ENCODE data around the gene SLC8A1.

SLC8A1 gene

GRCh38 chr2:40352703-40353099 lies 99.2 kb downstream of the SLC8A1 start:
- H3K9me3 ChIP-seq (ENCODE audit: control insufficient read depth in 5 of 5, low read length in 5 of 5), result no peaks in the 10 kb centered on the region
- H3K4me3 ChIP-seq (ENCODE audit: low read depth in 1 of 5, low read length in 5 of 5), result no peak overlapping the region
- no peaks in the 10 kb centered on the region for H3K27me3 ChIP-seq (ENCODE audit: control insufficient read depth in 5 of 5, insufficient read depth in 4 of 5, low read length in 5 of 5)
- no peaks in the 10 kb centered on the region for H3K36me3 ChIP-seq (ENCODE audit: control insufficient read depth in 5 of 5, insufficient read depth in 5 of 5, low read length in 5 of 5)
- H3K27ac ChIP-seq (ENCODE audit: low read depth, low read length), result peak overlapping the region; percentile 71
- peak overlapping the region in 1 of 5 donors; percentile 41 for H3K9ac ChIP-seq (ENCODE audit: low read length in 5 of 5)
- H3K4me1 ChIP-seq (ENCODE audit: control insufficient read depth in 5 of 5, insufficient read depth in 5 of 5, low read length in 5 of 5), result peaks cover 0 to 25% (median 17%) of the 10 kb centered on the region in 5 donors

DNA sequence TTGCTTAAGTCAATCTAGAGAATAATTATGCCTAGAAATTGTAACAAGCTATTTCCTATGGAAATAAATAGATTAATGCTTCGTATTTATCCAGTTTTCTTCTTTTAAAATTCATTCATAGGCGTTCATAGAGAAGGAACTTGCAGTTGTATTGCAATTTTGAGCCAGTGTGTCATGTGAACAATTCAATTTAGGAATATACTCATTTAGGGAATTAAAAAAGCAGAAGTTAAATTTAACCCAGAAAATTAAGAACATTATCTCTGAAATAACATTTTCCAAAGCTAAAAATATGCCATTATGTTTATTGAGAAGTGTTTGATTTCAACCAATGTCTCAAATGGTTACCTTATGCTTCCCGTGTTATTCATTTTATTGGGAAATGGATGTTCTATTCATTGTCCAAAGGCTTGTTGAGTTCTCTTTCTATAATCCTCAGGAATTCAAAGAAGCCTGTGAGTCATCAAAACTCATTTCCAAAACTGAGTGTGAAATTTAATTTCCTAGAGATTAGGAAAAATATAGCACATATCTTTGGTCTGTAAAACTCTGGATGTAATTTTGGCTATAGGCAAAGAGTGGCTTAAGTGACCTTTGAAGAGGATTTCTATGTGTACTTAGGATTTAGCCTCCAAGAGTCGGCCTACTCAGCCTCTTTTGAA lies 99.7 kb downstream of the SLC8A1 start:
- peaks cover 0 to 28% (median 18%) of the 10 kb centered on the region in 5 donors for H3K4me1 ChIP-seq (ENCODE audit: control insufficient read depth in 5 of 5, insufficient read depth in 5 of 5, low read length in 5 of 5)
- no peaks in the 10 kb centered on the region for H3K36me3 ChIP-seq (ENCODE audit: control insufficient read depth in 5 of 5, insufficient read depth in 5 of 5, low read length in 5 of 5)
- H3K27ac ChIP-seq (ENCODE audit: low read depth, low read length), result peak overlapping the region; percentile 71
- H3K9ac ChIP-seq (ENCODE audit: low read length in 5 of 5), result no peak overlapping the region
- no peaks in the 10 kb centered on the region for H3K9me3 ChIP-seq (ENCODE audit: control insufficient read depth in 5 of 5, low read length in 5 of 5)
- H3K27me3 ChIP-seq (ENCODE audit: control insufficient read depth in 5 of 5, insufficient read depth in 4 of 5, low read length in 5 of 5), result no peaks in the 10 kb centered on the region
- H3K4me3 ChIP-seq (ENCODE audit: low read depth in 1 of 5, low read length in 5 of 5), result no peak overlapping the region

DNA sequence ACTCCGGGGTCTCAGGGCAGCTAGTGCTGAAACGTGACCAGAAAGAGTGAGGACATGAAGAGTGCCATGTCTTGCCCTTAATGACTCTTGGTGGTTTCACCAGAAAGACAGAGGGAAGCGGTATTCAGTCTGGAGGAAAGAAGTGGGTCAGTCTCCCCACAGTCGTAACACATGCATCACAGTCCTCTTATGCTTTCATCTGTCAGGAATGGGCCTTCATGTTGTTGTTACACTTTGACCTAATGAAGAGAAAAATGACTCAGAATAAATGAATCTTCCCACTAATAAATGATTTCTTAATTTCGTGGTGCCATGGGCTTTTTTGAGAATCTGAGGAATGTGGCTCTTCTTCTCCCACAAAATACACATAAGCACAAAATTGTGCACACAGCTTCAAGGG lies 103.2 kb downstream of the SLC8A1 start:
- Histone ChIP-seq H3K4me1 (ENCODE audit: control insufficient read depth in 5 of 5, insufficient read depth in 5 of 5, low read length in 5 of 5) (peaks cover 0 to 42% (median 32%) of the 10 kb centered on the region in 5 donors), H3K27me3 (ENCODE audit: control insufficient read depth in 5 of 5, insufficient read depth in 4 of 5, low read length in 5 of 5) (no peaks in the 10 kb centered on the region), H3K36me3 (ENCODE audit: control insufficient read depth in 5 of 5, insufficient read depth in 5 of 5, low read length in 5 of 5) (no peaks in the 10 kb centered on the region), H3K4me3 (ENCODE audit: low read depth in 1 of 5, low read length in 5 of 5) (no peak overlapping the region), H3K9me3 (ENCODE audit: control insufficient read depth in 5 of 5, low read length in 5 of 5) (no peaks in the 10 kb centered on the region), H3K27ac (ENCODE audit: low read depth, low read length) (no peak overlapping the region), H3K9ac (ENCODE audit: low read length in 5 of 5) (no peak overlapping the region)

DNA sequence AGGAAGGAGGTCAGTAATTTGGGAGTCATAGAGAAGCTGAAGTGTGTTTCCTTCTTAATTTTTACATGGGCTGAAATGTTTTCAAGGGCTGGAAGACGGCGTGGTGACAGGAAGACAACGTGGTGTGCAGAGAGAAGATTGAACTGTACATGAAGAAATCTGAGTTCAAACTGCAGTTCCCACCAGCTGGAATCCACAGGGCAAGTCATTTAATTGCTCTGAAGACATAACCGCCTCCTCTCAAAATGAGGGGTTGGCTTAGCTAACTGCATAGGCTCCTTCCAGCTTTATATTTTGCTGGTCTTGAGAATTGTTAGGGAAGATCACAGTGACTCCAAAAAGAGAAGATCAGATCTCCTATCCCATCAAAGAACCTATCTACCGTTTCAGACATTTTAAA lies 103.9 kb downstream of the SLC8A1 start:
- Histone ChIP-seq H3K4me3 (ENCODE audit: low read depth in 1 of 5, low read length in 5 of 5) (no peak overlapping the region), H3K36me3 (ENCODE audit: control insufficient read depth in 5 of 5, insufficient read depth in 5 of 5, low read length in 5 of 5) (no peaks in the 10 kb centered on the region), H3K9ac (ENCODE audit: low read length in 5 of 5) (no peak overlapping the region), H3K9me3 (ENCODE audit: control insufficient read depth in 5 of 5, low read length in 5 of 5) (no peaks in the 10 kb centered on the region), H3K27ac (ENCODE audit: low read depth, low read length) (peak overlapping the region; percentile 75), H3K4me1 (ENCODE audit: control insufficient read depth in 5 of 5, insufficient read depth in 5 of 5, low read length in 5 of 5) (peaks cover 0 to 36% (median 25%) of the 10 kb centered on the region in 5 donors), H3K27me3 (ENCODE audit: control insufficient read depth in 5 of 5, insufficient read depth in 4 of 5, low read length in 5 of 5) (no peaks in the 10 kb centered on the region)

DNA sequence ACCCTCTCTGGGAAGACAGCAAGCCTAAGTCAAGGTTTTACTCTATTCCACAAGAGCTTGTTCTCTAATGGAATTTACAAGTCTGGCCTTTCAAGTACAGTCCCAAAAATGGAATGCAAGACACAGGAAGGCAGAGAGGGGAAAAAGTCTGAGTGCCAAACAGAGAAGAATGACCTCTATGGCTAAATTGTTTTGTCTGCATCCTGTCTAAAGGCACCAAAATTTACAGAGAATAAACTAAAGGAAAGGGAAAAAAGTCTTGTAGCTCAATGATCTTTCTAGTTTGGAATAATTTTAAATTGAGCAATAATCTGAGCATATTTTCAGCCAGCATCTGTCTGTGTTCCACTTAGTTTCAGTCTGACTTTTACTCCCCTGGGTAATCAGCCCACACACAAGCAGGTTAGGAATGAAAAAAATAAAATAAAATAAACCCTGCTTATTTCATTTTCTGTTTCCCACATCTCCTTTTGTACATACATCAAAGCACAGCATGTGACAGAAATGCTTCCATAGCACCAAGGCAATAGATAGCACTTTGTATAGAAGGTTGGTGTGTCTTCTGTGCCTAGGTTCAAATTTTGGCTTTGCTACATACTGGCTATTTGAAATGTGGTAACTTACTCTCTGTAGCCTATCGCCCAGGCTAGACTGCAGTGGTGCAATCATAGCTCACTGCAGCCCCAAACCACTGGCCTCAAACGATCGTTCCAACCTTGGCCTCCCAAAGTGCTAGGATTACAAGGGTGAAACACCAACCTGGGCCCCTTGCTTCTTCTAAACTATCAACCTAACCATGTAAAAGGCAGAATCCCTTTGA lies 105.1 kb downstream of the SLC8A1 start:
- peaks cover 0 to 30% (median 20%) of the 10 kb centered on the region in 5 donors for H3K4me1 ChIP-seq (ENCODE audit: control insufficient read depth in 5 of 5, insufficient read depth in 5 of 5, low read length in 5 of 5)
- H3K27ac ChIP-seq (ENCODE audit: low read depth, low read length), result peak overlapping the region; percentile 75

DNA sequence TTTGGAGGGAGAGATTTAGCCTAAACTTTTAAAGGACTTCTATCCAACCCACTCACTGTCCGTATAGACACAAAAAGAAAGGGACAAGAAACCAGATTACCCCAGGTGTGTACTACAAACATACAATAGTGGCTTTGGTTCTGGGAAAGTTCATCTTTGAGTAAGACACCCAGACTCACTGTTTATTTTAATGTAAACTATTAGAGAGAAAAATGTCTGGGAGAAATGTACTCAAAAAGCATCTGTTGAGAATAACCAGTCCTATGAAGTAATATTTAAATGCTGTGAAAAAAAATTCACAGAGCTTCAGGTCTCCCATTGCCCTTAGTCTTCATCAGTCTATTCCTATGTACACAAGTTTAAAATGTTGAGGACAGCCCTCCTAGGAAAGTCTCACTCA lies 107.5 kb downstream of the SLC8A1 start:
- H3K9ac ChIP-seq (ENCODE audit: low read length in 5 of 5), result no peak overlapping the region
- H3K4me3 ChIP-seq (ENCODE audit: low read depth in 1 of 5, low read length in 5 of 5), result no peak overlapping the region
- H3K27ac ChIP-seq (ENCODE audit: low read depth, low read length), result no peak overlapping the region
- peaks cover 0 to 29% (median 20%) of the 10 kb centered on the region in 5 donors for H3K4me1 ChIP-seq (ENCODE audit: control insufficient read depth in 5 of 5, insufficient read depth in 5 of 5, low read length in 5 of 5)
- H3K36me3 ChIP-seq (ENCODE audit: control insufficient read depth in 5 of 5, insufficient read depth in 5 of 5, low read length in 5 of 5), result no peaks in the 10 kb centered on the region
- no peaks in the 10 kb centered on the region for H3K9me3 ChIP-seq (ENCODE audit: control insufficient read depth in 5 of 5, low read length in 5 of 5)
- no peaks in the 10 kb centered on the region for H3K27me3 ChIP-seq (ENCODE audit: control insufficient read depth in 5 of 5, insufficient read depth in 4 of 5, low read length in 5 of 5)

More for the DNA sequence above, 105.1 kb downstream of the SLC8A1 start:
- Histone ChIP-seq H3K36me3 (ENCODE audit: control insufficient read depth in 5 of 5, insufficient read depth in 5 of 5, low read length in 5 of 5) (no peaks in the 10 kb centered on the region), H3K4me3 (ENCODE audit: low read depth in 1 of 5, low read length in 5 of 5) (no peak overlapping the region), H3K9me3 (ENCODE audit: control insufficient read depth in 5 of 5, low read length in 5 of 5) (no peaks in the 10 kb centered on the region), H3K27me3 (ENCODE audit: control insufficient read depth in 5 of 5, insufficient read depth in 4 of 5, low read length in 5 of 5) (no peaks in the 10 kb centered on the region), H3K9ac (ENCODE audit: low read length in 5 of 5) (peak overlapping the region in 2 of 5 donors; percentile 17 to 51)

GRCh38 chr2:40343902-40344301 lies 108.0 kb downstream of the SLC8A1 start:
- H3K9me3 ChIP-seq (ENCODE audit: control insufficient read depth in 5 of 5, low read length in 5 of 5), result no peaks in the 10 kb centered on the region
- H3K4me3 ChIP-seq (ENCODE audit: low read depth in 1 of 5, low read length in 5 of 5), result no peak overlapping the region
- no peak overlapping the region for H3K9ac ChIP-seq (ENCODE audit: low read length in 5 of 5)
- no peaks in the 10 kb centered on the region for H3K36me3 ChIP-seq (ENCODE audit: control insufficient read depth in 5 of 5, insufficient read depth in 5 of 5, low read length in 5 of 5)
- H3K27me3 ChIP-seq (ENCODE audit: control insufficient read depth in 5 of 5, insufficient read depth in 4 of 5, low read length in 5 of 5), result no peaks in the 10 kb centered on the region
- no peak overlapping the region for H3K27ac ChIP-seq (ENCODE audit: low read depth, low read length)
- H3K4me1 ChIP-seq (ENCODE audit: control insufficient read depth in 5 of 5, insufficient read depth in 5 of 5, low read length in 5 of 5), result peaks cover 0 to 28% (median 20%) of the 10 kb centered on the region in 5 donors

DNA sequence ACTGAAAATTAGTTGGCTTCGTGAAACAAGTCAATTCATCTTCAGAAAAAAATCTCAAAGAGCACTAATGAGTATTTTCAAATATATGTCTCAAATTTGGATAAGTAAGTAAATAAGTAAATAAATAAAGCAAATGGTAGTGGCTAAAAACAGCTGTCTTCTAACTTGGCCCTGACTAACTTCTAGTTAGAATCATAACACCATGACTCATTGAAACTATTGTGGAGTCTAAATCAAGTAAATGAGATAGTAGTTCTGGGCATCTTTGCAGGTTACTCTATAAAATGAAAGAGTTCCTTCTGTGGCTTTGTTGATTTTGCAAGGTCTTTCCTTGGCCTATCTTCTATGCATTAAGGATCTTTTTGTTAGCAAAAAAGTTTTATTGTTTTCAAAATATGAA lies 110.7 kb downstream of the SLC8A1 start:
- Histone ChIP-seq H3K9ac (ENCODE audit: low read length in 5 of 5) (no peak overlapping the region), H3K27ac (ENCODE audit: low read depth, low read length) (no peak overlapping the region), H3K27me3 (ENCODE audit: control insufficient read depth in 5 of 5, insufficient read depth in 4 of 5, low read length in 5 of 5) (no peaks in the 10 kb centered on the region), H3K4me1 (ENCODE audit: control insufficient read depth in 5 of 5, insufficient read depth in 5 of 5, low read length in 5 of 5) (peaks cover 0 to 8% (median 6%) of the 10 kb centered on the region in 5 donors), H3K36me3 (ENCODE audit: control insufficient read depth in 5 of 5, insufficient read depth in 5 of 5, low read length in 5 of 5) (no peaks in the 10 kb centered on the region), H3K4me3 (ENCODE audit: low read depth in 1 of 5, low read length in 5 of 5) (no peak overlapping the region), H3K9me3 (ENCODE audit: control insufficient read depth in 5 of 5, low read length in 5 of 5) (no peaks in the 10 kb centered on the region)

- Histone ChIP-seq H3K4me1 (ENCODE audit: control insufficient read depth in 5 of 5, insufficient read depth in 5 of 5, low read length in 5 of 5) (peaks cover 0 to 3% (median 0%) of the 10 kb centered on the region in 5 donors), H3K4me3 (ENCODE audit: low read depth in 1 of 5, low read length in 5 of 5) (no peak overlapping the region), H3K27me3 (ENCODE audit: control insufficient read depth in 5 of 5, insufficient read depth in 4 of 5, low read length in 5 of 5) (no peaks in the 10 kb centered on the region), H3K9me3 (ENCODE audit: control insufficient read depth in 5 of 5, low read length in 5 of 5) (no peaks in the 10 kb centered on the region), H3K9ac (ENCODE audit: low read length in 5 of 5) (no peak overlapping the region), H3K27ac (ENCODE audit: low read depth, low read length) (no peak overlapping the region), H3K36me3 (ENCODE audit: control insufficient read depth in 5 of 5, insufficient read depth in 5 of 5, low read length in 5 of 5) (no peaks in the 10 kb centered on the region)
These were observed 112.9 kb downstream of the SLC8A1 start for GRCh38 chr2:40339026-40339425.

- H3K27me3 ChIP-seq (ENCODE audit: control insufficient read depth in 5 of 5, insufficient read depth in 4 of 5, low read length in 5 of 5), result no peaks in the 10 kb centered on the region
- no peaks in the 10 kb centered on the region for H3K36me3 ChIP-seq (ENCODE audit: control insufficient read depth in 5 of 5, insufficient read depth in 5 of 5, low read length in 5 of 5)
- no peak overlapping the region for H3K9ac ChIP-seq (ENCODE audit: low read length in 5 of 5)
- no peak overlapping the region for H3K4me3 ChIP-seq (ENCODE audit: low read depth in 1 of 5, low read length in 5 of 5)
- H3K9me3 ChIP-seq (ENCODE audit: control insufficient read depth in 5 of 5, low read length in 5 of 5), result no peaks in the 10 kb centered on the region
- H3K27ac ChIP-seq (ENCODE audit: low read depth, low read length), result no peak overlapping the region
- H3K4me1 ChIP-seq (ENCODE audit: control insufficient read depth in 5 of 5, insufficient read depth in 5 of 5, low read length in 5 of 5), result peaks cover 0 to 10% (median 4%) of the 10 kb centered on the region in 5 donors
These were observed 119.6 kb downstream of the SLC8A1 start for GRCh38 chr2:40332191-40332826.
